MCF 10A (cell line): Measurements from ENCODE around the gene GPC6. TPM values are rescaled to one million over a fixed set of nuclear protein-coding genes. Genes with fewer than 3 reads are reported as not detected.

Experiments used
- BruUV-seq: library from RNA; stranded (reverse); fragments of 400-500 nt; replicated peaks from 2 replicates; lab custom pipeline; 2021; lab: Mats Ljungman, UMichigan
- CTCF ChIA-PET: fragments of 300-600 bp; sonication (Branson Sonifier 250); formaldehyde crosslinking; extraction: SDS; loops from one replicate; lab custom pipeline; 2021; ENCODE audit warnings: antibody characterized with exemption, inconsistent platforms; lab: Yijun Ruan, JAX
- POLR2A ChIA-PET: fragments of 300-600, 350-650 bp; sonication (Branson Sonifier 250); formaldehyde crosslinking; extraction: SDS; loops from one replicate; lab custom pipeline; 2020; ENCODE audit warnings: antibody characterized with exemption, inconsistent platforms; lab: Yijun Ruan, JAX
- DNase-seq: peaks from one replicate; pipeline ENCODE4 v3.0.0-alpha.2; 2018; ENCODE audit not compliant: unreplicated experiment
- H3K27ac Mint-ChIP-seq: one replicate; pipeline ENCODE4 v1.8.0; 2022; ENCODE audit warnings: mild to moderate bottlenecking, low read depth, mixed read lengths; ENCODE audit not compliant: unreplicated experiment
- H3K27me3 Mint-ChIP-seq: one replicate; pipeline ENCODE4 v1.8.0; 2022; ENCODE audit warnings: mixed read lengths; ENCODE audit not compliant: insufficient read depth, unreplicated experiment
- H3K36me3 Mint-ChIP-seq: one replicate; pipeline ENCODE4 v1.8.0; 2022; ENCODE audit warnings: mild to moderate bottlenecking, moderate library complexity, mixed read lengths; ENCODE audit not compliant: insufficient read depth, unreplicated experiment
- H3K4me1 Mint-ChIP-seq: one replicate; pipeline ENCODE4 v1.8.0; 2022; ENCODE audit warnings: mixed read lengths; ENCODE audit not compliant: insufficient read depth, unreplicated experiment
- H3K4me3 Mint-ChIP-seq: one replicate; pipeline ENCODE4 v1.8.0; 2022; ENCODE audit warnings: mild to moderate bottlenecking, moderate library complexity, mixed read lengths; ENCODE audit not compliant: unreplicated experiment
- H3K9me3 Mint-ChIP-seq: one replicate; pipeline ENCODE4 v1.8.0; 2022; ENCODE audit warnings: mixed read lengths; ENCODE audit not compliant: unreplicated experiment
- intact Hi-C: fragments of 100-400 bp; cut with micrococcal nuclease; formaldehyde crosslinking; loops from 2 replicates; pipeline ENCODE4 v1.14.1; 2022
- total RNA-seq: library from RNA; stranded (reverse); gene quantifications from 2 replicates; pipeline ENCODE4 v1.2.3, GENCODE V29; 2022
- TF ChIP-seq, protein P1 (sequence below): fragments of 200-600 bp; IDR thresholded peaks from one replicate; pipeline ENCODE4 v1.8.0; 2022; ENCODE audit warnings: antibody characterized with exemption, mild to moderate bottlenecking; ENCODE audit not compliant: unreplicated experiment

GPC6 gene
- total RNA-seq, 1 experiment from 2014 or later = 8.4 TPM

DNA sequence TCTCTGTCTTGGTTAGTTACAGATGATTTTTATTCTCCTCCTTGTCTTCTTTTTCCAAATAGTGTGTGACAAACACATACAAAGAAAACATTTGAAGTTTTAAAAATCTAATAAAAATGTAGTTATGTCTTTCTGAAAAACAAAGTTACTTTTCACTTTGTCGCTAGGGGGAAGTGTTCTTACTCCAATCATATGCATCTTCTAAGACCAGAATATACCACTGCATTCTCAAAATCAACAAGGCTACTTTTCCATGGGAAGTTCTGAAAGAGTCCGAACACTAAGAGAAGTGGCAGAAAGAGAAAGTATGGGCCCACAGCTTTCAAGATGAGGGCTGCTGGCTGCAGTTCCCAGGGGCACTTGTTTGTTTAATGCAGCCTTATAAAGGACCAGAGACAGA is 1043.9 kb downstream of the GPC6 start:
- BruUV-seq = no TSS peak
- Mint-ChIP-seq H3K4me1 (peaks cover 9% of the 10 kb centered on the region), H3K27ac (no peak overlapping the region), H3K9me3 (no peaks in the 10 kb centered on the region), H3K4me3 (no peak overlapping the region), H3K36me3 (no peaks in the 10 kb centered on the region), H3K27me3 (no peaks in the 10 kb centered on the region)
- ChIA-PET CTCF (no interaction called here), POLR2A (interaction anchor here (0.9 kb wide), 1 partner anchor 34 kb away, joined by 3 read pairs; no protein-coding TSS in a partner anchor)
- TF ChIP-seq, protein P1, sequence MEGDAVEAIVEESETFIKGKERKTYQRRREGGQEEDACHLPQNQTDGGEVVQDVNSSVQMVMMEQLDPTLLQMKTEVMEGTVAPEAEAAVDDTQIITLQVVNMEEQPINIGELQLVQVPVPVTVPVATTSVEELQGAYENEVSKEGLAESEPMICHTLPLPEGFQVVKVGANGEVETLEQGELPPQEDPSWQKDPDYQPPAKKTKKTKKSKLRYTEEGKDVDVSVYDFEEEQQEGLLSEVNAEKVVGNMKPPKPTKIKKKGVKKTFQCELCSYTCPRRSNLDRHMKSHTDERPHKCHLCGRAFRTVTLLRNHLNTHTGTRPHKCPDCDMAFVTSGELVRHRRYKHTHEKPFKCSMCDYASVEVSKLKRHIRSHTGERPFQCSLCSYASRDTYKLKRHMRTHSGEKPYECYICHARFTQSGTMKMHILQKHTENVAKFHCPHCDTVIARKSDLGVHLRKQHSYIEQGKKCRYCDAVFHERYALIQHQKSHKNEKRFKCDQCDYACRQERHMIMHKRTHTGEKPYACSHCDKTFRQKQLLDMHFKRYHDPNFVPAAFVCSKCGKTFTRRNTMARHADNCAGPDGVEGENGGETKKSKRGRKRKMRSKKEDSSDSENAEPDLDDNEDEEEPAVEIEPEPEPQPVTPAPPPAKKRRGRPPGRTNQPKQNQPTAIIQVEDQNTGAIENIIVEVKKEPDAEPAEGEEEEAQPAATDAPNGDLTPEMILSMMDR = no peak
- intact Hi-C loops = no loop called here
- no peak for DNase-seq

DNA sequence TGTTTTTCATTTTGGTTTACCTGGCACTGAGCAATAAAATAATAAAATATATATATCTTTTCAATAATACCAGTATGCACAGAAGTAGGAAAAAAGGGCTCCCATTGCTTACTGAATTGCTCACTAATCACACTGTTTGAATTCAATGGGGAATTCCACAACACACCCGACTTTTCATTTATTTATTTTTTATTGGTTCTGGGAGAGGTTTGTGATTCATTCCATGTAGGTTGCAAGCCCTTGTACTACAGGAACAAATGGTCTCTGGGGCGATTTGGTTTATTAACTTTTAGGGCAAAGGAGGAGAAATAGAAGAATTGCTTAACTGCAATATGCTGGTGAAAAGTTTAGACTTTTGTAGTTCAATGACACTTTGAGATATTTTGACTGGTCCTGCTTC is 1045.4 kb downstream of the GPC6 start:
- BruUV-seq = no TSS peak
- H3K36me3 Mint-ChIP-seq = no peaks in the 10 kb centered on the region
- POLR2A ChIA-PET = no interaction called here
- H3K27me3 Mint-ChIP-seq = no peaks in the 10 kb centered on the region
- peaks cover 7% of the 10 kb centered on the region for H3K4me1 Mint-ChIP-seq
- DNase-seq = no peak
- H3K27ac Mint-ChIP-seq = no peak overlapping the region
- H3K9me3 Mint-ChIP-seq = no peaks in the 10 kb centered on the region
- CTCF ChIA-PET = interaction anchor here (0.7 kb wide), 1 partner anchor 39 kb away, joined by 5 read pairs; no protein-coding TSS in a partner anchor
- TF ChIP-seq, protein P1 = no peak
- intact Hi-C loops = no loop called here
- no peak overlapping the region for H3K4me3 Mint-ChIP-seq

DNA sequence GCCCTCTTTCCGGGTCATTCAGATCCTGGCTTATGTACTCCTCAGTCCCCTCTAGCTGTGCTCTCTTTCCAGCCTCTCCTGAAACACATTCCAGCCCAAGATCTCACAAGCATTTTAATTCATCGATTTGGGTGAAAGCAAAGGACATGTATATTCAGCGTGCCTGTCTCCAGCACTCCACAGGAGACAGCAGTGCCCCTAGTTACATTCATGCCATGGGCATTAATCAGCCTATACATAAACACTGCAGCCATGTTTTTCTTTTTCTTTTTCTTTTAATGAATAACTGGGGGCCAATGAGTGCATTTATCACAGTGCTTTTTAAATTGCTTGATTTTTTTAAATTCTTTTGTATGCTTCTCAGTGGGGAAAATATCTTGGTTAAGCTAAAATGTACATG is 1053.7 kb downstream of the GPC6 start:
- H3K4me1 Mint-ChIP-seq = no peaks in the 10 kb centered on the region
- peaks cover 15% of the 10 kb centered on the region for H3K9me3 Mint-ChIP-seq
- ChIA-PET POLR2A (interaction anchor here (0.7 kb wide), 1 partner anchor 20 kb away, joined by 4 read pairs; no protein-coding TSS in a partner anchor), CTCF (interaction anchor here (0.6 kb wide), 1 partner anchor 10 kb away, joined by 4 read pairs; no protein-coding TSS in a partner anchor)
- H3K27me3 Mint-ChIP-seq = no peaks in the 10 kb centered on the region
- no peaks in the 10 kb centered on the region for H3K36me3 Mint-ChIP-seq
- no peak overlapping the region for H3K4me3 Mint-ChIP-seq
- TF ChIP-seq, protein P1 = no peak
- intact Hi-C loops = no loop called here
- H3K27ac Mint-ChIP-seq = peak overlapping the region; percentile 55
- no TSS peak for BruUV-seq
- DNase-seq = no peak

DNA sequence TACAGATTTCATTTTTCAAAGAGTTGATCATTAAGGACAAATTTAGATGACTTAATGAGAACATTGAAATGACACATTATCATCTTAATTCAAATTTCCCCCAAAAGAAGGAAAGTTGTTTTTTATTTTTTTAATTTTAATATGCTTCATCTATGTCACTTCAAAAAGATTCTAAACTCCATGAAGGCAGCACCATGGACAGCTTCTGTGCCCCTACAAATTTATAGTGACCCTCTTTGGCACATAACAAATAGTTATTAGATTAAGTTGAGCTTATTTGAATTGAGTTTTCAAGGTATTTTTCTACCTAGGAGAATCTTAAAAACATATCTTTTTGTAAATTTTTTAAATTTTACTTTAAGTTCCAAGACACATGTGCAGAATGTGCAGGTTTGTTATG is 1054.2 kb downstream of the GPC6 start:
- DNase-seq = no peak
- H3K4me3 Mint-ChIP-seq = no peak overlapping the region

More for the DNA sequence above, 1054.2 kb downstream of the GPC6 start:
- H3K9me3 Mint-ChIP-seq = peaks cover 15% of the 10 kb centered on the region
- no peaks in the 10 kb centered on the region for H3K27me3 Mint-ChIP-seq
- no peaks in the 10 kb centered on the region for H3K4me1 Mint-ChIP-seq
- ChIA-PET POLR2A (interaction anchor here (0.7 kb wide), 1 partner anchor 19 kb away, joined by 4 read pairs; no protein-coding TSS in a partner anchor), CTCF (interaction anchor here (0.5 to 1.2 kb wide), 2 partner anchors 63 to 978 kb away, joined by 3 to 4 read pairs; no protein-coding TSS in a partner anchor)
- no TSS peak for BruUV-seq
- no peaks in the 10 kb centered on the region for H3K36me3 Mint-ChIP-seq
- intact Hi-C loops = no loop called here
- H3K27ac Mint-ChIP-seq = no peak overlapping the region
- TF ChIP-seq, protein P1 = no peak
